ENCODE results near the gene MYOM3. TPM values are rescaled to one million over a fixed set of nuclear protein-coding genes. Genes with fewer than 3 reads are reported as not detected.

Gene MYOM3
- total and polyA plus RNA-seq, 2 of the 13 experiments (the other 11 are each of a cell fraction or from before 2014, with no cell fraction given) = 5.8 to 15.3 TPM

DNA sequence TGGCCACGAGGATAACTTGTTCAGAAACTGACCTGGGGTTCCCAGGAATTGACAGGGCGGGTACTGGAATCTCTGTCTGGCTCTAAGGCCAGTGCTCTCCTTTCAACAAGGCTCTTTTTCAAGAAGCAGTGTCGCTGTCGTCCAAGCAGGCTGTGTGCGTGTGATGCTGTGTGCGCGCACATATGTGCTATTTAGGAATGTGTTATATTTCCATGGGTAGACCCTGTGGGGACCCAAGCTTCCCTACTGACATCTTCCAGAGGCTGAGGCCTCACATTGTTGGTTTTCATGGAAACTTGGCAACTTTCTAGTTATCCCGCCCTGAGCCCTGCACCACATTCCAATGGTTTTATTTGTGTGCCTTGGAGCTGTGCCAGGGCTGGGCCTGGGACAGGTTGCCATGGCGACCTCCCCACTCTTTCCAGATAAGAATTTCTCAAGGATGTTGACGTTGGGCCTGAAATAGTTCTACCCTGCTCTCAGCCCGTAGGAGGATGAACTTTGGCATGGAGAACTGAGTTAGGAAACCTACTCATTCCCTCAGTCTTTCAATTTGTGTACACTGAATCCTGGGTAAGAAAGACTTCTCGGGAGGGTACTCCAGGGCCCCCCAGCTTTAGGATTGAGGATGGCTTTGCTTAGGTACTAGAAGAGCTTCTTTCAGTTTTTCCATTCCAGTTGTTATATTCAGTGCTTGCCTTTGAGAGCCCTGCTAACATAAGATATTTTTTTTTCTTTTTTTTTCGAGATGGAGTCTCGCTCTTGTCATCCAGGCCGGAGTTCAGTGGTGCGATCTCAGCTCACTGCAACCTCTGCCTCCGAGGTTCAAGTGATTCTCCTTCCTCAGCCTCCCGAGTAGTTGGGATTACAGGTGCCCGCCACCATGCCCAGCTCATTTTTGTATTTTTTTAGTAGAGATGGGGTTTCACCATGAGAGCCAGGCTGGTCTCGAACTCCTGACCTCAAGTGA is 93.0 kb downstream of the MYOM3 start (continued):
- no peak for TF ChIP-seq PRDM4 (CRISPR knock-in tag; IDR thresholded peaks at IDR 0.05; ENCODE audit: borderline replicate concordance)
- no peak; the same call in 1 of the 2 replicates for TF ChIP-seq ZFP1 (CRISPR knock-in tag; IDR thresholded peaks at IDR 0.05)
- no peak for TF ChIP-seq ZNF558 (CRISPR knock-in tag; IDR thresholded peaks at IDR 0.05; ENCODE audit: borderline replicate concordance)
- no peak for TF ChIP-seq ZNF3 (CRISPR knock-in tag; IDR thresholded peaks at IDR 0.05)
- no peak for TF ChIP-seq ZNF230 (CRISPR knock-in tag; IDR thresholded peaks at IDR 0.05)
- no peak for TF ChIP-seq BCLAF1 (IDR thresholded peaks at IDR 0.05)
- no peak for TF ChIP-seq ATF7 (IDR thresholded peaks at IDR 0.05)
- TF ChIP-seq ATF7 (CRISPR knock-in tag; IDR thresholded peaks at IDR 0.05) = no peak
- TF ChIP-seq, protein P1, sequence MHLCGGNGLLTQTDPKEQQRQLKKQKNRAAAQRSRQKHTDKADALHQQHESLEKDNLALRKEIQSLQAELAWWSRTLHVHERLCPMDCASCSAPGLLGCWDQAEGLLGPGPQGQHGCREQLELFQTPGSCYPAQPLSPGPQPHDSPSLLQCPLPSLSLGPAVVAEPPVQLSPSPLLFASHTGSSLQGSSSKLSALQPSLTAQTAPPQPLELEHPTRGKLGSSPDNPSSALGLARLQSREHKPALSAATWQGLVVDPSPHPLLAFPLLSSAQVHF (CRISPR knock-in tag; IDR thresholded peaks at IDR 0.05) = no peak
- peak; percentile 85 for TF ChIP-seq RXRA (CRISPR knock-in tag; IDR thresholded peaks at IDR 0.05)
- TF ChIP-seq HCFC1 (IDR thresholded peaks at IDR 0.05; ENCODE audit: low read depth, low read length) = no peak
- 0 out of 2 replicates have a peak, but pooled peaks have one; percentile 14 for TF ChIP-seq JUN (CRISPR knock-in tag; IDR thresholded peaks at IDR 0.05)
- TF ChIP-seq SP1 (IDR thresholded peaks at IDR 0.05) = no peak
- no peak for TF ChIP-seq SP1 (CRISPR knock-in tag; IDR thresholded peaks at IDR 0.05)
- TF ChIP-seq KAT8 (CRISPR knock-in tag; IDR thresholded peaks at IDR 0.05) = peak; percentile 69; the same call in 1 of the 2 replicates
- no peak for TF ChIP-seq CSRNP2 (CRISPR knock-in tag; conservative IDR thresholded peaks at IDR 0.05; ENCODE audit: low read depth)
- TF ChIP-seq ATF2 (CRISPR knock-in tag; IDR thresholded peaks at IDR 0.05) = peak; percentile 57
- TF ChIP-seq MAFG (CRISPR knock-in tag; IDR thresholded peaks at IDR 0.05) = no peak
- TF ChIP-seq SOX6 (IDR thresholded peaks at IDR 0.05) = no peak
- TF ChIP-seq SOX6 (CRISPR knock-in tag; IDR thresholded peaks at IDR 0.05) = peak; percentile 89
- no peak for TF ChIP-seq ZNF253 (CRISPR knock-in tag; IDR thresholded peaks at IDR 0.05; ENCODE audit: borderline replicate concordance)
- TF ChIP-seq RFX5 (IDR thresholded peaks at IDR 0.05; ENCODE audit: low read depth, low read length) = no peak

All from HepG2 (cell line).